ENCODE data around the gene RNF43. TPM values are rescaled to one million over a fixed set of nuclear protein-coding genes. Genes with fewer than 3 reads are reported as not detected.
A peak's percentile ranks its signal among the peaks of the same experiment; 100 is the strongest.

Gene RNF43
- total and polyA plus RNA-seq, 2 of the 13 experiments (the other 11 are each of a cell fraction or from before 2014, with no cell fraction given) = 31.0 to 53.4 TPM

- TF ChIP-seq FUBP1 (CRISPR knock-in tag; IDR thresholded peaks at IDR 0.05; ENCODE audit: borderline replicate concordance) = peak; percentile 88; the same call in 1 of the 2 replicates
- peak; percentile 86 to 95 for TF ChIP-seq POLR2A (IDR thresholded peaks at IDR 0.05; ENCODE audit: insufficient read depth in 1 of 2, low read depth in 2 of 2, low read length in 2 of 2)
- peak; percentile 90 for TF ChIP-seq AHR (CRISPR knock-in tag; IDR thresholded peaks at IDR 0.05)
- peak; percentile 95 for TF ChIP-seq CBFB (CRISPR knock-in tag; IDR thresholded peaks at IDR 0.05)
- TF ChIP-seq THAP11 (CRISPR knock-in tag; IDR thresholded peaks at IDR 0.05) = peak; percentile 87
- peak; percentile 95; the same call in 1 of the 2 replicates for TF ChIP-seq SRY (CRISPR knock-in tag; IDR thresholded peaks at IDR 0.05)
- peak; percentile 98 for TF ChIP-seq MTA1 (CRISPR knock-in tag; IDR thresholded peaks at IDR 0.05; ENCODE audit: borderline replicate concordance)
- TF ChIP-seq RBFOX2 (IDR thresholded peaks at IDR 0.05; ENCODE audit: low read depth, low read length) = peak; percentile 16; the same call in 1 of the 2 replicates
- TF ChIP-seq ZKSCAN8 (CRISPR knock-in tag; IDR thresholded peaks at IDR 0.05; ENCODE audit: borderline replicate concordance) = peak; percentile 98
- no peak for TF ChIP-seq IKZF4 (CRISPR knock-in tag; IDR thresholded peaks at IDR 0.05; ENCODE audit: borderline replicate concordance, low read depth, not compliant biosample characterization)
- TF ChIP-seq PHF20 (CRISPR knock-in tag; IDR thresholded peaks at IDR 0.05) = no peak
- peak; percentile 99 for TF ChIP-seq CREM (IDR thresholded peaks at IDR 0.05)
- no peak for TF ChIP-seq CREM (CRISPR knock-in tag; IDR thresholded peaks at IDR 0.05)
- peak; percentile 92 for TF ChIP-seq ZBTB25 (CRISPR knock-in tag; IDR thresholded peaks at IDR 0.05)
- 0 out of 2 replicates have a peak, but pooled peaks have one; percentile 58 for TF ChIP-seq DNMT1 (CRISPR knock-in tag; IDR thresholded peaks at IDR 0.05)
- 0 out of 2 replicates have a peak, but pooled peaks have one; percentile 92 for TF ChIP-seq PAWR (CRISPR knock-in tag; IDR thresholded peaks at IDR 0.05; ENCODE audit: borderline replicate concordance)
- TF ChIP-seq ZNF331 (CRISPR knock-in tag; IDR thresholded peaks at IDR 0.05) = peak; percentile 95
- peak; percentile 93 for TF ChIP-seq HHEX (CRISPR knock-in tag; IDR thresholded peaks at IDR 0.05)
- TF ChIP-seq TRAFD1 (CRISPR knock-in tag; IDR thresholded peaks at IDR 0.05; ENCODE audit: borderline replicate concordance) = peak; percentile 65; the same call in 1 of the 2 replicates
- TF ChIP-seq GLMP (CRISPR knock-in tag; IDR thresholded peaks at IDR 0.05; ENCODE audit: borderline replicate concordance) = no peak
- peak; percentile 99 for TF ChIP-seq SP5 (CRISPR knock-in tag; IDR thresholded peaks at IDR 0.05; ENCODE audit: borderline replicate concordance, low read depth)
- TF ChIP-seq ZNF709 (CRISPR knock-in tag; IDR thresholded peaks at IDR 0.05) = peak; percentile 69; the same call in 1 of the 2 replicates
- TF ChIP-seq ZNF326 (CRISPR knock-in tag; IDR thresholded peaks at IDR 0.05; ENCODE audit: borderline replicate concordance) = no peak
- TF ChIP-seq ZNF138 (CRISPR knock-in tag; IDR thresholded peaks at IDR 0.05; ENCODE audit: low read depth) = 0 out of 2 replicates have a peak, but pooled peaks have one; percentile 79
Observed at GRCh38 chr17:58391302-58391984, 25.9 kb downstream of the RNF43 start (continued).
